RWPE1 (cell line): ENCODE results near the gene ZNF722.
"Not testable (repeated sequence)": the region's sequence is repeated elsewhere in the genome, so short reads cannot be mapped to it uniquely, and the experiment has no call there.

Experiments
- CTCF ChIA-PET: fragments of 350-600 bp; sonication (Branson Sonifier 250); formaldehyde crosslinking; extraction: SDS; loops from one replicate; lab custom pipeline; 2021; lab: Yijun Ruan, JAX
- POLR2A ChIA-PET: fragments of 400-600 bp; formaldehyde crosslinking; extraction: SDS; loops from one replicate; lab custom pipeline; 2020; ENCODE audit warnings: antibody characterized with exemption; ENCODE audit not compliant: low non-redundant PET; lab: Yijun Ruan, JAX
- DNase-seq: peaks from one replicate; pipeline ENCODE4 v3.0.0; 2012; ENCODE audit warnings: low spot score
- H3K27ac ChIP-seq: fragments of 450-650 bp; 2 replicates; pipeline ENCODE4 v1.5.1; 2017
- TF ChIP-seq, protein P1 (sequence below): fragments of 450-650 bp; conservative IDR thresholded peaks from 2 replicates; pipeline ENCODE4 v1.5.1; 2017; ENCODE audit warnings: low read depth, mild to moderate bottlenecking

Gene ZNF722

DNA sequence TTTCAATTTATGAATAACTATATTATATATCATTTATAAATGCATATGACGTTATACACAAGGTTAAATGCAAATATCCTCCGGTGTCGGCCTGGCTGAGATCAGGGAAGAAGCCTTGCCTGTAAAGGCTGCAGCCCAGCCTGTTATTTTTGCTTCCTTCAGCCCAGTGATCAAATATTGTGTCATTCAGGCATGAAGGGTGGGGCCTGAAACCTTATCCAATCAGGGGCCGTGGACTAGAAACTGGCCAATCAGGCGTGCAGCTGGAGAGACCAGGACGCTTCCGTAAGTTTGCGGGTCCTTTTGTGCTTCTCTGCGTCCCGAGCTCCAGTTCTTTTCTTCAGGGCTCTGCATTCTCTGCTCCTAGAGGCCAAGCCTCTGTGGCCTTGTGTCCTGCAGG is at the start of gene ZNF722:
Gene ZNF722, plus strand, starts transcription at position 301 of the 400 bp plus-strand sequence. CDS start 113 bp downstream, outside the sequence.
- CTCF ChIA-PET, result no interaction called here

DNA sequence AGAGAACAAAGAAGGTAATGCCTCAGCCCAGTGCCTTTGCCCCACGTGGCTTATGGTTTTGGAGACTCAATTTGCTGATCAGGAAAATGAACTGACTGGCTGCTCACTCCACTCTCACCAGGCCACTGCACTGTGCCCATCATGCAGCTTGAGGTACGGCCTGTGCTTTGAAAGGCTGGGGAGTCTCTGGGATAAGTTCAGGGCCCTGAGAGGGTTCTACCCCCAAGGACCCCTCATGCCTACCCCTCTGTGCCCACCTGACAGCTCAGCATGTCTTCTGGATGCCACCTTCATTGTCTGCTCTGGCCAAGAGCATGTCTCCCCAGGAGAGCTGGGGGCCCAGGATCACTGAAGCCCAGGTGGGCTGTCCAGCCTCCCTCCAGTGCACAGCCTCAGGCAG is 45.5 kb upstream of the ZNF722 start:
- ChIA-PET POLR2A (no interaction called here), CTCF (no interaction called here)

More for the DNA sequence above, at the start of gene ZNF722:
- TF ChIP-seq, protein P1, sequence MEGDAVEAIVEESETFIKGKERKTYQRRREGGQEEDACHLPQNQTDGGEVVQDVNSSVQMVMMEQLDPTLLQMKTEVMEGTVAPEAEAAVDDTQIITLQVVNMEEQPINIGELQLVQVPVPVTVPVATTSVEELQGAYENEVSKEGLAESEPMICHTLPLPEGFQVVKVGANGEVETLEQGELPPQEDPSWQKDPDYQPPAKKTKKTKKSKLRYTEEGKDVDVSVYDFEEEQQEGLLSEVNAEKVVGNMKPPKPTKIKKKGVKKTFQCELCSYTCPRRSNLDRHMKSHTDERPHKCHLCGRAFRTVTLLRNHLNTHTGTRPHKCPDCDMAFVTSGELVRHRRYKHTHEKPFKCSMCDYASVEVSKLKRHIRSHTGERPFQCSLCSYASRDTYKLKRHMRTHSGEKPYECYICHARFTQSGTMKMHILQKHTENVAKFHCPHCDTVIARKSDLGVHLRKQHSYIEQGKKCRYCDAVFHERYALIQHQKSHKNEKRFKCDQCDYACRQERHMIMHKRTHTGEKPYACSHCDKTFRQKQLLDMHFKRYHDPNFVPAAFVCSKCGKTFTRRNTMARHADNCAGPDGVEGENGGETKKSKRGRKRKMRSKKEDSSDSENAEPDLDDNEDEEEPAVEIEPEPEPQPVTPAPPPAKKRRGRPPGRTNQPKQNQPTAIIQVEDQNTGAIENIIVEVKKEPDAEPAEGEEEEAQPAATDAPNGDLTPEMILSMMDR, result no peak
- no peak for DNase-seq
- POLR2A ChIA-PET, result no interaction called here
- no peak within 1 kb of the TSS for H3K27ac ChIP-seq

DNA sequence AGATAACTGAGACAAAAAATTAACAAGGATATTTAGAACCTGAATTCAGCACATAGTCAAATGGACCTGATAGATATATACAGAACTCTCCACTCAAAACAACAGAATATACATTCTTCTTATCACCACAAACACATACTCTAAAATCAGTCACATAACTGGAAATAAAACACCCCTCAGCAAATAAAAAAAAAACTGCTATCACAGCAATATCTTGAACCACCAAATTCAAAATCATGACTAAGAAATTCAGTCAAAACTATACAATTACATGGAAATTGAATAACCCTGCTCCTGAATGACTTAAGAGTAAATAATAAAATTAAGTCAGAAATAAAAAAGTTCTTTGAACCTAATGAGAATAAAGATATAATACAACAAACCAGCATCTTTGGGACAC is 30.0 kb upstream of the ZNF722 start:
- TF ChIP-seq, protein P1, result no peak
- DNase-seq, result no peak
- POLR2A ChIA-PET, result no interaction called here
- H3K27ac ChIP-seq, result no peak overlapping the region
- CTCF ChIA-PET, result no interaction called here

More for the DNA sequence above, 45.5 kb upstream of the ZNF722 start:
- TF ChIP-seq, protein P1, result no peak
- H3K27ac ChIP-seq, result no peak overlapping the region
- no peak for DNase-seq

DNA sequence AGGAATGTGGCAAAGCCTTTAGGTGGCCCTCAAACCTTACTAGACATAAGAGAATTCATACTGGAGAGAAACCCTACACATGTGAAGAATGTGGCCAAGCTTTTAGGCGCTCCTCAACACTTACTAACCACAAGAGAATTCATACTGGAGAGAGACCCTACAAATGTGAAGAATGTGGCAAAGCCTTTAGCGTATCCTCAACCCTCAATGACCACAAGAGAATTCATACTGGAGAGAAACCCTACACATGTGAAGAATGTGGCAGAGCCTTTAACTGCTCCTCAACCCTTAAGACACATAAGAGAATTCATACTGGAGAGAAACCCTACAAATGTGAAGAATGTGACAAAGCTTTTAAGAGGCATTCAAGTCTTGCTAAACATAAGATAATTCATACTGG is 16.8 kb downstream of the ZNF722 start:
- POLR2A ChIA-PET, CTCF ChIA-PET, H3K27ac ChIP-seq, DNase-seq: not testable (repeated sequence)

DNA sequence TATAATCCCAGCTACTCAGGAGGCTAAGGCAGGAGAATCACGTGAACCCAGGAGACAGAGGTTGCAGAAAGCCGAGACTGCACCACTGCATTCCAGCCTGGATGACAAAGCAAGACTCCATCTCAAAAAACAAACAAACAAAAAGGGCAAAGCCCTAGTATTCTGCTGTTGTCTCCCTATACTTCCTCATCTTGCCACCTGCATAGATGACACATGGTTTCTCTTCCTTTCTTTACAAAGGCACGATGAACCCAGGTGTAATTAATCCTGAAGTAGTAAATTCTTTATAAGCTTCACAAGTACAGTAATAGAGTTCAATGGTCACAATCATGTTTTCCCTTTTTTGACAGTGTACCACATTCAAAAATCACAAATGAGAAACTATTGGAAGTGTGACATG is 36.7 kb downstream of the ZNF722 start:
- ChIA-PET POLR2A (no interaction called here), CTCF (no interaction called here)
- H3K27ac ChIP-seq, result no peak overlapping the region
- DNase-seq, result no peak
- TF ChIP-seq, protein P1, result no peak

DNA sequence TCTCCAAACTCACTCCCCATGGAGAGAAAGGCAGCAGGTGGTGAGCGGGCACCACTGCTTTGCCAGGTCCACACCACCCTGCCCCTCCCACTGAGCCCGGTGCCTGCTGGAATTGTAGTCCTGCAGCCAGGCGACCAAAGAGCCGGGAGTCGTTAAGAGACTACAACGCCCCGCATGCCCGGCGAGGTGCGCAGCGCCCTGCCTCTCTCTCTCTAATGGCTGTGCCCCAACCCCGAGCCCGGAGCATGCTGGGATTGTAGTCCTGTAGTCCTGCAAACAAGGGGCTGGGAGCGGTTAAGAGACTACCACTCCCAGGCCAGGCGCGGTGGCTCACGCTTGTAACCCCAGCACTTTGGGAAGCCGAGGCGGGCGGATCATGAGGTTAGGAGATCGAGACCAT is 38.4 kb downstream of the ZNF722 start:
- no peak overlapping the region for H3K27ac ChIP-seq
- TF ChIP-seq, protein P1, result no peak
- no peak for DNase-seq
- POLR2A ChIA-PET, result no interaction called here
- CTCF ChIA-PET, result no interaction called here

DNA sequence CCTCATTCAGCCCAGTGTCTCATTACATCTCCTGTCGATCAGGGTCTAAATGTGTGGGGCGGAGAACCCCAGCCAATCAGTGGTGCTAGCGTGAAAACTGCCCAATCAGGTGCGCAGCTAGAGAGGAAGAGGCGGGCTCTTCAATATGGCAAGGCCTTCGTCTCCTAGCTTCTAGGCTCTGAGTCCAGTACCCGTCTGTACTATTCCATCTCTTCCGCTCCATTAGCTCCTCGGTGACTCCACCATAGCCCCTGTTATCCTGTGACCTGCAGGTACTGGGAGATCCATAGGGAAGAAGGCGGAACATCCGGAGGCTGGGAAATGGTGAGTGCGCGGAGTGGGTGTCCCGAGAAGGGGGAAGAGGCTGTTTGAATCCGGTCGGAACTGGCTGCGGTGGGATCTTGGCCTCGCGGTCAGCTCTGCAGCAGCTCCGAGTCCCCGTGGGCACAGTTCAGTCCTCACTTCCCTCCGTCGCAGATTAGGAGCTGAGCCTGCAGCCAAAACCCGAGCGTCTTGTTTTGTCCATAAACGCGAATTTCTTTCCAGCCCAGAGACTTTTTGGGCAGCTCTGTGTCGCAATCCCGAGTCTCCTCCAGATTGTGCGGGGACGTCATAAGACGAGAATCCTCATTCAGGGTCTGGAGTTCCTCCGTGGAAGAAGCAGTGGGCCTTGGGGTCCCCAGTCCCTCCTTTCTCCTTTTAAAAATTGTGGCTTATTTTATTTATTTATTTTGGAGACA is 46.8 kb downstream of the ZNF722 start, which contains the start of gene ZNF727:
Gene ZNF727, plus strand, starts transcription at position 134 of the 740 bp plus-strand sequence. Its CDS starts 188 bp downstream, at position 322.
- ChIA-PET CTCF (no interaction called here), POLR2A (no interaction called here)
- no peak for DNase-seq
- TF ChIP-seq, protein P1, result no peak
- no peak within 1 kb of the TSS for H3K27ac ChIP-seq
